ENCODE data around the gene UBE2F. TPM values are rescaled to one million over a fixed set of nuclear protein-coding genes. Genes with fewer than 3 reads are reported as not detected.
A peak's percentile ranks its signal among the peaks of the same experiment; 100 is the strongest.

Gene UBE2F
- total and polyA plus RNA-seq, 9 of the 15 experiments (the other 6 are each of a cell fraction or from before 2014, with no cell fraction given), result 18.1 to 88.1 (median 53.0) TPM

DNA sequence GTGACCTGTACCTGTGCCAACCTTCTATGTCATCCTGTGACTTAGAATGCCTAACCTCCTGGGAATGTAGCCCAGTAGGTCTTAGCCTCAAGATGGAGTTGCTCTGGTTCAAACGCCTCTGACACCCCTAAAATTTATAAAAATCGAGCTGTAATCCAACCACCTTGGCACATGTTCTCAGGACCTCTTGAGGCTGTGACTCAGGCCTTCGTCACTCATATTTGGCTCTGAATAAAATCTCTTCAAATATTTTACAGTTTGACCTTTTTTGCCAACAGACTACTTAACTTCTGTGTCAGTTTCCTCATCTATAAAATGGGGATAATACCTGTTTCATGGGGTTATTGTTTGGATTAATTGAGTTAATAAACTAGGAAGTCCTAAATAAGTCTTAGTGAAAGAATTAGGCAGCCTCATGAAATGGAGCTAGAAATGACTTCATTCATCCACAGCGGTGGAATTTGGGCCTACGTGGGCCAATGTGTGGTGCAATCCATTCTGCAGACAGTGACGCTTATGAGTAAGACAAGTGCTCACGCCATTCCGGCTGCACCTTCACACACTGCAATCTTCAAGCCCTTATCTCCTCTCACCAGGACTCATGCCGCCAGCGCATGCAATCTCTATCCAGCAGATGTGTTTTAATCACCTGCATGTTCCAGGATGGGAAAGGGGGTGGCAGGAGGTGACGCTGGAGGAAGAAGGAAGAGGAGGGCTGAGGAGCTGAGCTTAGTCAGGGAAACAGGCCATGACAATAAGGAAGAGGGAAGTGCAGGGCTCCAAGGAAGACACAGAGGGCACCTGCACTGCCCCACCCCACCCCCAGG is 2.0 kb upstream of the UBE2F start (continued):
- TF ChIP-seq TFAM (CRISPR knock-in tag; conservative IDR thresholded peaks at IDR 0.05) (no peak), DIDO1 (tag; IDR thresholded peaks at IDR 0.05; ENCODE audit: low read depth) (peak; percentile 89), NR1H2 (CRISPR knock-in tag; IDR thresholded peaks at IDR 0.05) (no peak), TRIM28 (IDR thresholded peaks at IDR 0.05) (no peak), ZKSCAN3 (CRISPR knock-in tag; IDR thresholded peaks at IDR 0.05) (peak; percentile 65; the same call in 1 of the 2 replicates), HDGF (IDR thresholded peaks at IDR 0.05) (no peak), ZNF232 (CRISPR knock-in tag; IDR thresholded peaks at IDR 0.05) (no peak), KAT8 (IDR thresholded peaks at IDR 0.05; ENCODE audit: low read depth) (no peak), KLF16 (IDR thresholded peaks at IDR 0.05) (peak; percentile 99), PYGO2 (tag; IDR thresholded peaks at IDR 0.05) (peak; percentile 89), NFIC (IDR thresholded peaks at IDR 0.05) (peak; percentile 97), RBM17 (IDR thresholded peaks at IDR 0.05; ENCODE audit: borderline replicate concordance, low read depth, low read length) (no peak), ZNF75A (CRISPR knock-in tag; IDR thresholded peaks at IDR 0.05) (peak; percentile 61; the same call in 1 of the 2 replicates), POLR3A (IDR thresholded peaks at IDR 0.05; ENCODE audit: borderline replicate concordance, extremely low read depth, insufficient read depth, insufficient read length) (no peak), DDX20 (tag; IDR thresholded peaks at IDR 0.05; ENCODE audit: low read depth) (peak; percentile 95), FOXP1 (CRISPR knock-in tag; IDR thresholded peaks at IDR 0.05) (no peak), BRCA1 (IDR thresholded peaks at IDR 0.05) (no peak), BRCA1 (CRISPR knock-in tag; IDR thresholded peaks at IDR 0.05) (no peak), RBM15 (IDR thresholded peaks at IDR 0.05; ENCODE audit: insufficient read depth, low read length) (no peak), MECOM (CRISPR knock-in tag; IDR thresholded peaks at IDR 0.05) (peak; percentile 96), ZNF561 (CRISPR knock-in tag; conservative IDR thresholded peaks at IDR 0.05) (peak; percentile 86), PCBP2 (IDR thresholded peaks at IDR 0.05; ENCODE audit: low read depth, low read length, poor library complexity, severe bottlenecking) (no peak), ZNF23 (CRISPR knock-in tag; IDR thresholded peaks at IDR 0.05) (peak; percentile 83), GTF2A2 (tag; IDR thresholded peaks at IDR 0.05) (peak; percentile 90), CREM (IDR thresholded peaks at IDR 0.05; ENCODE audit: low read depth) (peak; percentile 97)
- TF ChIP-seq, protein P1, sequence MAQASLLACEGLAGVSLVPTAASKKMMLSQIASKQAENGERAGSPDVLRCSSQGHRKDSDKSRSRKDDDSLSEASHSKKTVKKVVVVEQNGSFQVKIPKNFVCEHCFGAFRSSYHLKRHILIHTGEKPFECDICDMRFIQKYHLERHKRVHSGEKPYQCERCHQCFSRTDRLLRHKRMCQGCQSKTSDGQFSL (CRISPR knock-in tag; IDR thresholded peaks at IDR 0.05), result 0 out of 2 replicates have a peak, but pooled peaks have one; percentile 36
- TF ChIP-seq, protein P1 (tag; IDR thresholded peaks at IDR 0.05), result peak in 1 of 2 experiments; percentile 95; a peak in 2 of 4 replicates
- TF ChIP-seq, protein P2, sequence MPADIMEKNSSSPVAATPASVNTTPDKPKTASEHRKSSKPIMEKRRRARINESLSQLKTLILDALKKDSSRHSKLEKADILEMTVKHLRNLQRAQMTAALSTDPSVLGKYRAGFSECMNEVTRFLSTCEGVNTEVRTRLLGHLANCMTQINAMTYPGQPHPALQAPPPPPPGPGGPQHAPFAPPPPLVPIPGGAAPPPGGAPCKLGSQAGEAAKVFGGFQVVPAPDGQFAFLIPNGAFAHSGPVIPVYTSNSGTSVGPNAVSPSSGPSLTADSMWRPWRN (IDR thresholded peaks at IDR 0.05; ENCODE audit: low read depth), result peak; percentile 93
- TF ChIP-seq, protein P3, sequence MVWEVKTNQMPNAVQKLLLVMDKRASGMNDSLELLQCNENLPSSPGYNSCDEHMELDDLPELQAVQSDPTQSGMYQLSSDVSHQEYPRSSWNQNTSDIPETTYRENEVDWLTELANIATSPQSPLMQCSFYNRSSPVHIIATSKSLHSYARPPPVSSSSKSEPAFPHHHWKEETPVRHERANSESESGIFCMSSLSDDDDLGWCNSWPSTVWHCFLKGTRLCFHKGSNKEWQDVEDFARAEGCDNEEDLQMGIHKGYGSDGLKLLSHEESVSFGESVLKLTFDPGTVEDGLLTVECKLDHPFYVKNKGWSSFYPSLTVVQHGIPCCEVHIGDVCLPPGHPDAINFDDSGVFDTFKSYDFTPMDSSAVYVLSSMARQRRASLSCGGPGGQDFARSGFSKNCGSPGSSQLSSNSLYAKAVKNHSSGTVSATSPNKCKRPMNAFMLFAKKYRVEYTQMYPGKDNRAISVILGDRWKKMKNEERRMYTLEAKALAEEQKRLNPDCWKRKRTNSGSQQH (CRISPR knock-in tag; IDR thresholded peaks at IDR 0.05), result peak; percentile 75

Measured in K562 (cell line).